Measurements from ENCODE around the gene DLGAP4. TPM values are rescaled to one million over a fixed set of nuclear protein-coding genes. Genes with fewer than 3 reads are reported as not detected.

The DLGAP4 gene
- polyA plus RNA-seq, 1 of the 3 experiments (the other 2 are of a cell fraction) = 31.2 TPM

- TF ChIP-seq ZBTB33 (IDR thresholded peaks at IDR 0.05; ENCODE audit: borderline replicate concordance, low read depth) = no peak
These were observed 34.5 kb downstream of the DLGAP4 start (continued) for GRCh38 chr20:36340593-36340990.

GRCh38 chr20:36341331-36342020 lies 35.3 kb downstream of the DLGAP4 start:
- H3K27ac ChIP-seq (ENCODE audit: low read depth in 2 of 2, low read length in 1 of 2) = no peak overlapping the region
- H3K9me2 ChIP-seq = no peaks in the 10 kb centered on the region
- H3K79me2 ChIP-seq (ENCODE audit: insufficient read depth) = no peaks in the 10 kb centered on the region
- H3K4me1 ChIP-seq (ENCODE audit: control insufficient read depth in 1 of 2, insufficient read depth in 2 of 2, low read depth in 1 of 2, low read length in 1 of 2) = peaks cover 0 to 12% of the 10 kb centered on the region in 2 experiments; a peak in 1 of 4 replicates
- 64% methylated on average over 17 of the region's 22 CpGs for WGBS (ENCODE audit: low lambda C conversion rate)
- H3F3A ChIP-seq (replicated peaks; ENCODE audit: insufficient read depth) = no peaks in the 10 kb centered on the region
- no peak for DNase-seq
- TF ChIP-seq NFIC (IDR thresholded peaks at IDR 0.05; ENCODE audit: borderline replicate concordance) (no peak), EZH2phosphoT487 (IDR thresholded peaks at IDR 0.05; ENCODE audit: borderline replicate concordance, low read depth) (no peak), TCF12 (IDR thresholded peaks at IDR 0.05) (no peak), MXI1 (IDR thresholded peaks at IDR 0.05; ENCODE audit: low read depth, low read length) (no peak), PBX3 (IDR thresholded peaks at IDR 0.05) (no peak), FOSL2 (IDR thresholded peaks at IDR 0.05; ENCODE audit: borderline replicate concordance, low read depth) (no peak)
- ChIA-PET POLR2A (no interaction called here), CTCF (no interaction called here)
- H3K4me2 ChIP-seq = no peak overlapping the region
- no peak overlapping the region for H2AFZ ChIP-seq (ENCODE audit: low read depth)
- no peaks in the 10 kb centered on the region for H3K9me3 ChIP-seq
- H3K4me3 ChIP-seq (ENCODE audit: low read depth in 2 of 2, low read length in 1 of 2) = no peak overlapping the region
- H4K20me1 ChIP-seq (ENCODE audit: insufficient read depth) = no peaks in the 10 kb centered on the region
- H3K36me3 ChIP-seq (replicated peaks in 1 of 2; ENCODE audit: control insufficient read depth in 1 of 2, insufficient read depth in 2 of 2, low read length in 1 of 2) = no peaks in the 10 kb centered on the region
- no peaks in the 10 kb centered on the region; the same call in 1 of the 2 replicates for H3K27me3 ChIP-seq (ENCODE audit: insufficient read depth)
- H3K9ac ChIP-seq = no peak overlapping the region

GRCh38 chr20:36342331-36343120 lies 36.4 kb downstream of the DLGAP4 start:
- CTCF ChIA-PET = interaction anchor here (0.7 to 2.3 kb wide), 5 partner anchors 8 to 186 kb away, joined by 3 to 11 read pairs (median 4); no protein-coding TSS in a partner anchor
- WGBS (ENCODE audit: low lambda C conversion rate) = 65% methylated on average over 7 of the region's 8 CpGs
- POLR2A ChIA-PET = no interaction called here
- TF ChIP-seq RCOR1 (IDR thresholded peaks at IDR 0.05; ENCODE audit: low read length) = no peak
- no peak for TF ChIP-seq USF1 (IDR thresholded peaks at IDR 0.05; ENCODE audit: borderline replicate concordance, low read depth)
- TF ChIP-seq RFX5 (IDR thresholded peaks at IDR 0.05; ENCODE audit: low read length) = no peak
- no peak for TF ChIP-seq POLR2AphosphoS5 (IDR thresholded peaks at IDR 0.05; ENCODE audit: low read depth, low read length)
- no peak for TF ChIP-seq FOXJ3 (CRISPR knock-in tag; IDR thresholded peaks at IDR 0.05)
- TF ChIP-seq SIN3A (IDR thresholded peaks at IDR 0.05; ENCODE audit: borderline replicate concordance, low read depth, low read length) = no peak
- TF ChIP-seq JUND (IDR thresholded peaks at IDR 0.05) = no peak
- TF ChIP-seq EP300 (IDR thresholded peaks at IDR 0.05; ENCODE audit: borderline replicate concordance in 1 of 2, low read depth in 1 of 2, low read length in 1 of 2) = no peak
- no peak for TF ChIP-seq NFIC (IDR thresholded peaks at IDR 0.05; ENCODE audit: borderline replicate concordance)
- no peak for TF ChIP-seq MAX (IDR thresholded peaks at IDR 0.05; ENCODE audit: low read depth)
- TF ChIP-seq ELF1 (IDR thresholded peaks at IDR 0.05) = no peak
- no peak for TF ChIP-seq RAD21 (IDR thresholded peaks at IDR 0.05; ENCODE audit: low read length)
- no peak for TF ChIP-seq MEF2A (IDR thresholded peaks at IDR 0.05; ENCODE audit: borderline replicate concordance, low read depth)
- no peak for TF ChIP-seq FOXM1 (IDR thresholded peaks at IDR 0.05; ENCODE audit: low read depth)
- TF ChIP-seq SMC3 (IDR thresholded peaks at IDR 0.05; ENCODE audit: low read depth, low read length) = no peak

More at GRCh38 chr20:36342331-36343120, 36.4 kb downstream of the DLGAP4 start:
- Histone ChIP-seq H3K4me1 (ENCODE audit: control insufficient read depth in 1 of 2, insufficient read depth in 2 of 2, low read depth in 1 of 2, low read length in 1 of 2) (peaks cover 0 to 3% of the 10 kb centered on the region in 2 experiments; a peak in 1 of 4 replicates), H3K9me2 (no peaks in the 10 kb centered on the region), H3K4me2 (no peak overlapping the region), H3K27me3 (ENCODE audit: insufficient read depth) (no peaks in the 10 kb centered on the region), H3F3A (replicated peaks; ENCODE audit: insufficient read depth) (no peaks in the 10 kb centered on the region), H3K36me3 (replicated peaks in 1 of 2; ENCODE audit: control insufficient read depth in 1 of 2, insufficient read depth in 2 of 2, low read length in 1 of 2) (no peaks in the 10 kb centered on the region), H3K4me3 (ENCODE audit: low read depth in 2 of 2, low read length in 1 of 2) (no peak overlapping the region), H3K79me2 (ENCODE audit: insufficient read depth) (no peaks in the 10 kb centered on the region), H4K20me1 (ENCODE audit: insufficient read depth) (no peaks in the 10 kb centered on the region), H3K9ac (no peak overlapping the region), H3K9me3 (no peaks in the 10 kb centered on the region), H2AFZ (ENCODE audit: low read depth) (no peak overlapping the region), H3K27ac (ENCODE audit: low read depth in 2 of 2, low read length in 1 of 2) (no peak overlapping the region)
- no peak for DNase-seq

Measured in SK-N-SH (cell line).